Stomach (tissue), 9 donors: ENCODE data around the gene TET2. TPM values are rescaled to one million over a fixed set of nuclear protein-coding genes. Genes with fewer than 3 reads are reported as not detected.

Experiments
- DNase-seq, 2 donors: peaks; one replicate each; pipeline versions ENCODE4 v3.0.0 to v3.0.0-alpha.2; 2013 to 2019
- H3K27ac ChIP-seq, 5 donors: fragments of 200-600 bp in 4 of 5; sonication (generic) in 4 of 5; one replicate each; pipeline ENCODE4 v1.5.1; 2013 to 2019; ENCODE audit warnings: mild to moderate bottlenecking in 1 of 5, moderate library complexity in 1 of 5
- H3K27me3 ChIP-seq, 3 donors: fragments of 200-600 bp; sonication (generic); one replicate each; pipeline ENCODE4 v1.5.1; 2017 to 2019; ENCODE audit warnings: mixed run types in 1 of 3
- H3K36me3 ChIP-seq, 4 donors: fragments of 200-600 bp; sonication (generic); 1 replicate in 3 of 4; 2 replicates in 1 of 4; pipeline ENCODE4 v1.5.1; 2016 to 2019
- H3K4me1 ChIP-seq, 4 donors: fragments of 200-600 bp; sonication (generic); one replicate each; pipeline ENCODE4 v1.5.1; 2016 to 2019
- H3K4me3 ChIP-seq, 4 donors: fragments of 200-600 bp; sonication (generic) in 3 of 4; one replicate each; pipeline ENCODE4 v1.5.1; 2016 to 2019; ENCODE audit warnings: mild to moderate bottlenecking in 1 of 4
- H3K9me3 ChIP-seq, 4 donors: fragments of 200-600 bp; sonication (generic); one replicate each; pipeline ENCODE4 v1.5.1; 2016 to 2019
- CTCF ChIP-seq, 7 experiments: fragments of 450-650 bp in 4 of 7; fragments of 200-600 bp in 3 of 7; sonication (generic) in 3 of 7; IDR thresholded peaks; one replicate each; pipeline ENCODE4 v1.5.1; 2016 to 2019; ENCODE audit warnings: antibody characterized with exemption in 7 of 7, control low read depth in 2 of 7, mild to moderate bottlenecking in 1 of 7
- EP300 ChIP-seq: sonication (generic); formaldehyde crosslinking; IDR thresholded peaks from one replicate; pipeline ENCODE4 v1.6.1; 2017; ENCODE audit warnings: antibody characterized with exemption
- POLR2A ChIP-seq, 4 donors: fragments of 450-650 bp; IDR thresholded peaks; one replicate each; pipeline ENCODE4 v1.6.1; 2016; ENCODE audit warnings: antibody characterized with exemption in 4 of 4, control low read depth in 2 of 4, mild to moderate bottlenecking in 1 of 4, moderate library complexity in 1 of 4
- POLR2AphosphoS5 ChIP-seq, 3 donors: sonication (generic); formaldehyde crosslinking; IDR thresholded peaks; one replicate each; pipeline ENCODE4 v1.6.1; 2016; ENCODE audit warnings: antibody characterized with exemption in 3 of 3
- WGBS, 5 donors: extraction: QIAGEN DNeasy Blood & Tissue Kit in 3 of 5; methylation state at CpG; one replicate each; pipeline versions ENCODE4 v1.1.5 to v1.1.7; 2013 to 2018; 5-methylcytosine and 5-hydroxymethylcytosine counted together
- intact Hi-C: fragments of 100-400 bp; cut with DNase I; formaldehyde crosslinking; loops from one replicate; pipeline ENCODE4 v1.15.1; 2023; ENCODE audit warnings: low total_unique reads
- polyA plus RNA-seq, 3 donors: library from polyadenylated mRNA; stranded (reverse); fragments of 200-250 nt; gene quantifications; one replicate each; pipeline ENCODE4 v1.2.3, GENCODE V29; 2013
- total RNA-seq, 5 donors: library from RNA; depleted of rRNA; stranded (reverse); fragments of >200 nt; gene quantifications; one replicate each; pipeline versions ENCODE4 v1.1.0 to v1.2.3, GENCODE V29; 2014 to 2016
- donor health status: healthy with polysubstance abuse.
- donor health status: Bipolar disorder and iron deficiency.
- donor health status: healthy.

The TET2 gene
- total and polyA plus RNA-seq, 8 donors: 1.7 to 30.3 (median 21.7) TPM

DNA sequence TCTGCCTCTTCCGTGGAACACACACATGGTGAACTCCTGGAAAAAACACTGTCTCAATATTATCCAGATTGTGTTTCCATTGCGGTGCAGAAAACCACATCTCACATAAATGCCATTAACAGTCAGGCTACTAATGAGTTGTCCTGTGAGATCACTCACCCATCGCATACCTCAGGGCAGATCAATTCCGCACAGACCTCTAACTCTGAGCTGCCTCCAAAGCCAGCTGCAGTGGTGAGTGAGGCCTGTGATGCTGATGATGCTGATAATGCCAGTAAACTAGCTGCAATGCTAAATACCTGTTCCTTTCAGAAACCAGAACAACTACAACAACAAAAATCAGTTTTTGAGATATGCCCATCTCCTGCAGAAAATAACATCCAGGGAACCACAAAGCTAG lies 87.9 kb downstream of the TET2 start:
- intact Hi-C loops: no loop called here
- WGBS, 5 donors: 88 to 97% (median 96%) methylated on average over 4 of the region's 4 CpGs
- no peak overlapping the region for H3K4me3 ChIP-seq

GRCh38 chr4:105236202-105236915 lies 89.7 kb downstream of the TET2 start:
- intact Hi-C loops: no loop called here
- WGBS, 5 donors: 70 to 92% (median 76%) methylated on average over 4 of the region's 4 CpGs
- Histone ChIP-seq H3K4me3 (no peak overlapping the region), H3K36me3 (peaks cover 5 to 48% (median 44%) of the 10 kb centered on the region in 4 donors), H3K27ac (no peak overlapping the region), H3K27me3 (no peaks in the 10 kb centered on the region), H3K9me3 (no peaks in the 10 kb centered on the region), H3K4me1 (peaks cover 0 to 5% (median 0%) of the 10 kb centered on the region in 4 donors)
- DNase-seq: no peak
- TF ChIP-seq EP300 (no peak), POLR2AphosphoS5 (IDR thresholded peaks at IDR 0.05) (no peak), CTCF (IDR thresholded peaks at IDR 0.05) (no peak), POLR2A (IDR thresholded peaks at IDR 0.05) (no peak)

More for the DNA sequence above, 87.9 kb downstream of the TET2 start:
- no peaks in the 10 kb centered on the region for H3K9me3 ChIP-seq
- DNase-seq: no peak
- peaks cover 0 to 5% (median 0%) of the 10 kb centered on the region in 4 donors for H3K4me1 ChIP-seq
- H3K27ac ChIP-seq: no peak overlapping the region
- H3K27me3 ChIP-seq: no peaks in the 10 kb centered on the region
- TF ChIP-seq EP300 (no peak), CTCF (IDR thresholded peaks at IDR 0.05) (no peak)
- peaks cover 5 to 48% (median 41%) of the 10 kb centered on the region in 4 donors for H3K36me3 ChIP-seq

DNA sequence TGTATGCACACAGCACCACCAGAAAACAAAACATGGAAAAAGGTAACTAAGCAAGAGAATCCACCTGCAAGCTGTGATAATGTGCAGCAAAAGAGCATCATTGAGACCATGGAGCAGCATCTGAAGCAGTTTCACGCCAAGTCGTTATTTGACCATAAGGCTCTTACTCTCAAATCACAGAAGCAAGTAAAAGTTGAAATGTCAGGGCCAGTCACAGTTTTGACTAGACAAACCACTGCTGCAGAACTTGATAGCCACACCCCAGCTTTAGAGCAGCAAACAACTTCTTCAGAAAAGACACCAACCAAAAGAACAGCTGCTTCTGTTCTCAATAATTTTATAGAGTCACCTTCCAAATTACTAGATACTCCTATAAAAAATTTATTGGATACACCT lies 90.2 kb downstream of the TET2 start:
- Histone ChIP-seq H3K4me3 (no peak overlapping the region), H3K36me3 (peaks cover 5 to 48% (median 46%) of the 10 kb centered on the region in 4 donors), H3K4me1 (peaks cover 0 to 5% (median 0%) of the 10 kb centered on the region in 4 donors), H3K27ac (no peak overlapping the region), H3K9me3 (no peaks in the 10 kb centered on the region), H3K27me3 (no peaks in the 10 kb centered on the region)
- 92 to 96% (median 95%) methylated on average over 2 of the region's 2 CpGs for WGBS, 5 donors
- no peak for DNase-seq
- intact Hi-C loops: no loop called here
- TF ChIP-seq EP300: no peak
- no peak for TF ChIP-seq POLR2A (IDR thresholded peaks at IDR 0.05)
- TF ChIP-seq CTCF (IDR thresholded peaks at IDR 0.05): no peak
- no peak for TF ChIP-seq POLR2AphosphoS5 (IDR thresholded peaks at IDR 0.05)

GRCh38 chr4:105240037-105240436 lies 93.4 kb downstream of the TET2 start:
- intact Hi-C loops: no loop called here
- Histone ChIP-seq H3K4me1 (peaks cover 0 to 5% (median 0%) of the 10 kb centered on the region in 4 donors), H3K27ac (no peak overlapping the region), H3K36me3 (peaks cover 10 to 55% (median 48%) of the 10 kb centered on the region in 4 donors), H3K4me3 (no peak overlapping the region), H3K9me3 (no peaks in the 10 kb centered on the region), H3K27me3 (no peaks in the 10 kb centered on the region)
- DNase-seq: no peak
- TF ChIP-seq EP300: no peak
- TF ChIP-seq POLR2AphosphoS5 (IDR thresholded peaks at IDR 0.05): no peak
- no peak for TF ChIP-seq CTCF (IDR thresholded peaks at IDR 0.05)
- no peak for TF ChIP-seq POLR2A (IDR thresholded peaks at IDR 0.05)
- WGBS, 5 donors: 92 to 94% (median 94%) methylated on average over 5 of the region's 5 CpGs
